GM19328 (cell line): ENCODE data around the gene S100A13.

Experiments
- ATAC-seq: cut with Tn5 transposase; IDR thresholded peaks from one replicate; pipeline ENCODE4 v1.9.1; 2021; ENCODE audit warnings: mild to moderate bottlenecking, moderate library complexity; ENCODE audit not compliant: unreplicated experiment

Gene S100A13

DNA sequence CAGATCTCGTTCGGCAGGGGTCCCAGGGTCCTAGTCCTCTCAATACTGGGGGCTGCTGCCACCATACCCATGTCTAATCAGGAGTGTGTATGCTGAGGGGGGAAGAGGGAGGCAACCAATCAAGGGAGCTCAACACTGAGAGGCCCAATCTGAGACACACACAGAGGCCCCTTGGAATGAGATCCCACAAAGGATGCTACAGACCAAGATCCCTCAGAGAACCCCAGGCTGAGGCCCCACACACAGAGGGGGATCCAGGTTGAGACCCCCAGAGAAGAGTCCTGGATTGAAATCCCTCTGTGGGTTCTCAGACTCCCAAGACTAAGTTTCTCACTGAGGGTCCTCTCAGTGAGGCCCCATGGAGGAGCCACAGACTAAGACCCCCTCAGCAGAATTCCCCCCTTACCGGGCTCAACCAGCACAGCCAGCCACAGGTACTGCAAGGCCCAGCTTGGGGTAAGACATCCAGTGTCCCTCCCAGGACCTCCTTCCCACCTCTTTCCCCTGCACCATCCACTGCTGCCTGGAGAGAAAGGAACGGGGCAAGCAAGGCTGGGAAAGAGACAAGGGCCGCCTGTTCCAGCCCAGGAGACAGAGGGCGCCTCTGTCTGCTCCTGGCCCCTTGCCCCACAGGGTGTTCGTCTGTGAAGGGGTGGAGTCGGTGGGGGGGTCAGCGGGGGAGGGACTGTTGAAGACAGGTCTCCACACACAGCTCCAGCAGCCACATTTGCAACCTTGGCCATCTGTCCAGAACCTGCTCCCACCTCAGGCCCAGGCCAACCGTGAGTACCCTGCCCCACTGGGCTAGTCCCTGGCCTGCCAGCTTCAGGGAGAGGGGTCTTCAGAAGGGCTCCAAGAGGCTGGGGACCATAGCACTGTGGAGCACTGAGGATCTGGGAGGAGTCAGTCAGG is 666 bp upstream of the S100A13 start, which contains the start of gene S100A1:
Gene S100A1 (plus strand): TSS at position 720 of the 912 bp plus-strand sequence. CDS start 2,088 bp downstream, outside the sequence.
- ATAC-seq = no peak

GRCh38 chr1:153626477-153626903 is 815 bp downstream of the S100A13 start:
- no peak for ATAC-seq

DNA sequence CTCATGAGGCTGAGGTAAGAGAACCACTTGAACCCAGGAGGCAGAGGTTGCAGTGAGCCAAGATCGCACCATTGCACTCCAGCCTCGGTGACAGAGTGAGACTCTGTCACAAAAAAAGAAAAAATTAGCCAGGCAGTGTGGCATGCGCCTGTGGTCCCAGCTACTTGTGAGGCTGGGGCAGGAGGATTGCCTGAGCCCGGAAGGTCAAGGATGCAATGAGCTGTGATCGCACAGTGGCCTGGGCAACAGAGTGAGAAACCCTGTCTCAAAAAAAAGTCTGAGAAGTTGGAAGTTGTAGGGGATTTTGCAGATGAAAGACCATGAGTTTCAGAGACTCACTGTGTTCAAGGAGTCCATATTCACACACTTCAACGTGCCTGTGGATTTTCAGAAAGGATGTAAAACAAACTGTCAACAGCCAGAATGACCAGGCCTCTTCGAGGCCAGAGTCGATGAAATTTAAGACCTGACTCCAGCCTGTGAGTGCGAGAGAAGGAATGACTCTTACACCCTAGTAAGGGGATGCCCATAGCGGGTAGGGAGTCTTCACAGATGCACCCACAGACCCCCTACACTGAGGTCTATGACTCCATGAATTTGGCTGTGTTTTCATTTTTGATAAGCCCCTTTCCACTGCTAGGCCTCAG is 2.2 kb downstream of the S100A13 start:
- no peak for ATAC-seq

GRCh38 chr1:153623101-153623500 is 4.2 kb downstream of the S100A13 start:
- ATAC-seq = no peak

DNA sequence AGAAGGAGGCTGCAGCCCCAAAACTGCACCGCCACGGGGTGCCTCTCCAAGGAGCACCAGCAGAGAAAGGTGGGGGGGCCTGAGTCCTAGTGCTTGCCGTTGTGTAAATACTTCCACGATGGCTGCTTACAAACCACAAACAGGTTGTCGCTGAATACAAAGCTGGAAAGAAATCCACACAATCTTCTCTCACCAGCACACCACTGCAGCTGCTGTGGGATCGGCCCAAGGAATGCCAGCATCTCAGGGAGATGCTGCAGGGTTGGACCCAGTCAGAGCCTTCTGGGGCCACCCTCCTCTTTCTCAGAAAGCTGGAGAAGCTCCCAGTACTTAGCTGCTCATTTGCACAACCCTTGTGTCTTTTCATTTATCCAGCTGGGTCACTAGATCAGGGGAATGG is 8.1 kb downstream of the S100A13 start:
- no peak for ATAC-seq

DNA sequence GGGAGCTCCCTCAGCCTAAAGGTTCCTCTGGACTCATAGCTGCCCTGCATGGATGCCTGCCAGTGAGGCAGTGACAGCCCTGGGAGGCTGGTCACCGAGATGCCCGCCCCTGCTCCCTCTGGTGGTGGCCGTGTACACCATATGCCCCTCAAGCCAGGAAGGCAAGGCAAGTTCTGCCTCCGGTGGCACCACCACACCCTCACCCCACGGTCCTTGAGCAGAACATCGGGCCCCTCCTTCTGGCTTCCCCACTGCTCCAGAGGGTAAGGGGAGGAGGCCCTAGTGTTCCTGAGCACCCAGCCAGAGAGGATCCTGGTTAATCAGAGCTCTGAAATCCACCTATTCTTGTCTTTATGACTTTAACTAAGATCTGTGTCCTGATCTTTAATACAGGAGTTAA is 9.6 kb downstream of the S100A13 start:
- ATAC-seq = no peak

GRCh38 chr1:153616917-153617311 is 10.4 kb downstream of the S100A13 start:
- ATAC-seq = no peak

DNA sequence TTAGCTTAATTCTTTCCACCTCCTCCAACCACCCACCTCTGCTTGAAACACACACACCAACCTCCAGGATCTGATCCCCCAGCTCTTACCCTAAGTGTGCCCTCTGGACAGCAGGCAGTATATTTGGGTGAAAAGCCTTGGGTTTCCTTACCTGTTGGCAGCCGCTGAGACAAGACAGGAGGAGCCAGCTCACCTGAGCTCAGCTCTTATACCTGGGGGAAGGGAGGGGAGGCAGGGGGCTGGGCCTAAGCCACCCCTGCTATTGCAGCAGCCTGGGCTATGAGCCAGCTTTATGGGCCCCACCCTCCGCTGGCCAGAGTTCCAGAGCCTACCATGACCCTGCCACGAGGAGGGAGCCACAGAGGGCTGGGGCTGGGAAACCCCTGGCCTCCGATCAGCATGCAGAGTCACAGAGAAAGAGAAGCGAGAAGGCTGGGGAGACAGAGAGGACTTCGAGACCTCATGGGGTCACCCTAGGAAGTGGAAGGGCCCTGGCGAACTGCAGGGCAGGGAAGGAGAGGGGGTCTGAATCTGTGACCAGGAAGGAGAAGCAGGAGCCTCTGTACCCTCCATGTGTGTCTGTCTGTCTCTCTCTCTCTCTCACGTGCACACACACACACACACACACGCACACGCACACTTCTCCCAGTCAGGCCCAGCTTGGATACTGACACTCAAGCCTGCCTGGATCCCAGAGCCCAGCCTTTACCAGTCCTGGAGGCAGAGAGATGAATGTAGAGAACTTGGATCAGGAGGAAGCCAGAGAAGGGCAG is 11.0 kb downstream of the S100A13 start, which contains the start of gene S100A14:
Gene S100A14 (minus strand): TSS at position 182 of the 773 bp plus-strand sequence. CDS start 467 bp downstream, outside the sequence.
- no peak for ATAC-seq

GRCh38 chr1:153615406-153615805 is 11.9 kb downstream of the S100A13 start:
- ATAC-seq = no peak

GRCh38 chr1:153614906-153615305 is 12.4 kb downstream of the S100A13 start:
- ATAC-seq = no peak

DNA sequence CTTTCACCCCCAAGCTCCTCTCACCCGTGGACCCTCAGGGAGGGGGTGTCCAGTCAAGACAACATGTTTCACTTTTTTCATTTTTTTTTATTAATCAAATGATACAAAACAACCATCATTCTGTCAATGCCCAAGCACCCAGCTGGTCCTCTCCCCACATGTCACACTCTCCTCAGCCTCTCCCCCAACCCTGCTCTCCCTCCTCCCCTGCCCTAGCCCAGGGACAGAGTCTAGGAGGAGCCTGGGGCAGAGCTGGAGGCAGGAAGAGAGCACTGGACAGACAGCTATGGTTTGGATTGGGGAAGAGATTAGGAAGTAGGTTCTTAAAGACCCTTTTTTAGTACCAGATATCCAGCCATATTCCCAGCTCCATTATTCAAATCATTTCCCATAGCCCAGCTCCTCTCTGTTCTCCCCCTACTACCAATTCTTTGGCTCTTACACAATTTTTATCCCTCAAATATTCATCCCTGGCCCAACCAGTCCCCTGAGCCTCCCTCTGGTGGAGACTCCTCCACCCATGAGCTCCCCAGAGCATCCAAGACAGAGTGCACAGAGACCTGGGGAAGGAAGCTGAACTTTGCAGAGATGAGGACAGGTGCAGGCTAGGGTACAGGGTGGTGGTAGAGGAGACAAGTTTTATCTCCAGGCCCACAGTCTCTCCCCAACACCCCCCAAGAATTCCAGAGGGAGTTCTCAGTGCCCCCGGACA is 13.0 kb downstream of the S100A13 start:
- no peak for ATAC-seq

DNA sequence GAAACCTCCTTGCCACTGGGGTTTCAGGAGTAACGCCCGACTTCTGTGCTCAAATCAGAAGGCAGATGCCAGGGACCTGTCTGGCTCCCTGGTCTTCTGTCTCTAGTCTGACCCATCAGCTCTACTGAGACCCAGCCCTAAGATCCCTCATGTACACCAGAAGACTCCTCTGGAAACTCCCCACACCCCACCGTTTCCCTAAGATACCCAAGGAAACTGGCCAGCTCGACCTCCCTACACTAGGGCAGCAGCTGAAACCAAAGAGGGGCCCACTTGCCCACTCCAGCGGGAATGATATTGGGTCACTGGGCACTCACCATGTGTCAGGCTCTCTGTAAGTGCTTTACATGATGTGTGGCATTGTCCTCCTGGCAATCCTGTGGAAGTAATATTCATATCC is 13.9 kb downstream of the S100A13 start:
- no peak for ATAC-seq

DNA sequence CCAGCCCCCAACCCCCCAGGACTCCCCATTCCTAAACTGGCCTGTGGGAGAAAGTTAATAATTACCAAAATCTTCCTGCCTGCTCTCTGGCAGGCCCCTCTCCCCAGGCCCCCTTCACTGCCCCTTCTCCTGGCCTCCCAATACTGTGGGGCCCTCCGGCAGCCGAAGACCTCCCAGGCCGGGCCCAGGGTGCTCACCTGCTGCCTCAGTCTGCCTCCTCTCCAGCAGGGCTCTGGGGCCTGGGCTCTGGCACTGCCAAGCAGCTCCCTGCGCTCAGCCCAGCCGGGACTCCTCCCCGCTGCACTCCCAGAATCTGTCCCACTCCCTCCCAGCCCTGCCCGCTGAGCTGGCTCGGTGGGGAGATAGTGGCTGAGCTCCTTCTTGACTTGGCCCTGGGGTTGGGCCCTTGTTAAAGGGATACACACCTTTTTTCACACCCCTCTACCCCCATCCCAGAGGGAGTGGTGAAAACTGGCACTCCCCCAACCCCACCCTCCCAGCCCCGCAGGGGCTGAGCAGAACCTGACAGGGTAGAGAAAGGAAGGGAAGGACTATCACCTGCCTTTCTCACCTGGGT is 14.5 kb downstream of the S100A13 start, which contains the start of gene S100A16:
Gene S100A16 (minus strand): TSS at position 383 of the 577 bp plus-strand sequence. CDS start 4,986 bp downstream, outside the sequence.
- ATAC-seq = no peak

- no peak for ATAC-seq
These were observed 15.1 kb downstream of the S100A13 start for GRCh38 chr1:153612111-153612754.

DNA sequence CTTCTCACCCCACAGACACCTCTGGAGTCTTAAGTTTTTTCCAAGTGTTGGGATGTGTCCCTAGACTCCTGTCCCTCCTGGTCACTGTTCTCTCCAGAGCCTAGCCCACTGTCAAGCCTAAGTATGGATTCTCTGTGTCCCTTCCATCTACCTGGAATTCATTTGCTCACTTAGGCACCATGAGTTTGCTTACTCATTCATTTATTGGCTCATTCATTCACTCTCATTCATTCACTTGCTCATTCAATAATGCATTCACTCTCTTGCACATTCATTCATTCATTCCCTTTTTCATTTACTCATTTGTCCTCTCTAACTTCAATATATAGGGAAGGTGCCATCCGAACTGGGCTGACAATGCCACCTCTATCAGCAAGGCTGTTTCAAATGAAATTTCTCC is 15.9 kb downstream of the S100A13 start:
- ATAC-seq = no peak

DNA sequence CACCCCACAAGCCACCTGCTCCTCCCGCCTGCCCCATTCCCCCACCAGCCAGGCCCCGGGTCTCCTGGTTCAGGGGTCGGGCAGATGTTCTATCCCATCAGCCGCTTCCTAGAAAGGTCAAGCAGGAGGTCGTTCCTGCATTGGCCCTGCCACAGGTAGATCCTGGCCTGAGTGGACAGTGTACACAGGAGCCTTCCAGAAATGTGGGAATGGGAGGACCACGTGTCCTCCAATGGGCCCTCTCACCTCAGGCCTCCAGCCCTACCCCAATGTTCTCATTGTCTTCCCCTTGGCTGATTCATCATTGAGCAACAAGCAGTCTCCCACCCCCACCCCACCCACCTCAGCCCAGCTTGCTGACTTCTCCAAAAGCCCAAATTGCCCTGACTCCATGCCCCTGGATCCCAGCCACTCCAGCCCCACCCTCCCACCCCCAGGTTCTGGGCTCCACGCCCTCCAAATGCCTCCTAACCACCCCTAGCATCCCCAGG is 16.4 kb downstream of the S100A13 start:
- ATAC-seq = no peak

DNA sequence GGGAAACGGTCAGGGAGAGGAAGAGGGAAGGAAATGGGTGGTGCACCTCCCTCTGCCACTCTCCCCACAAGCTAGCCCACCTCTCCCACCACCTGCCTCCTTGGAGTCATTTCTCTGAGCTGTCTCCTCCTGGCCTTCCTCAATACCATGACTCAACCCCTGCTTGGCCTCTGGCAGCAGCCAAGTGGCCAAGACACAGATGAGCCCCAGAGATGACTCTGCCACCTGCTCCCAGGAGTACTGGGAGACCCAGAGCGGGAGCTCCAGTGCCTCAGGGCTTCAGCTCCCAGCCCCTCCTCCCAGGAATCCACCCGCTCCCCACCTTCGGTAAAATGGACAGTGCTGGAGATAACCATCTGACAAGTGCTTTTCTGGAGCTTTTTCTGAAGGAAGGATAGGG is 17.0 kb downstream of the S100A13 start:
- no peak for ATAC-seq

GRCh38 chr1:153609585-153609907 is 17.8 kb downstream of the S100A13 start:
- ATAC-seq = no peak

GRCh38 chr1:153608742-153609584 is 18.3 kb downstream of the S100A13 start:
- ATAC-seq = no peak
